Measurements from ENCODE around the gene LARGE1. TPM values are rescaled to one million over a fixed set of nuclear protein-coding genes. Genes with fewer than 3 reads are reported as not detected.

The LARGE1 gene
- total and polyA plus RNA-seq, 2 of the 13 experiments (the other 11 are each of a cell fraction or from before 2014, with no cell fraction given): 8.4 to 11.0 TPM

- DNase-seq (ENCODE audit: low spot score): no peak
- 89% methylated on average over 7 of the region's 7 CpGs for WGBS (ENCODE audit: low lambda C conversion rate)
- H3K36me3 ChIP-seq (replicated peaks in 1 of 2; ENCODE audit: control insufficient read depth in 1 of 2, insufficient read depth in 2 of 2, low read length in 2 of 2): no peaks in the 10 kb centered on the region
- H3K4me2 ChIP-seq (ENCODE audit: low read depth, low read length): no peak overlapping the region
- no peak overlapping the region for H3K4me3 ChIP-seq (replicated peaks in 1 of 3; ENCODE audit: insufficient read depth in 1 of 3, low read depth in 2 of 3, low read length in 3 of 3)
- TF ChIP-seq PAWR (CRISPR knock-in tag; IDR thresholded peaks at IDR 0.05; ENCODE audit: borderline replicate concordance): no peak
- no peak for TF ChIP-seq ZNF318 (CRISPR knock-in tag; IDR thresholded peaks at IDR 0.05)
- no peak for TF ChIP-seq TFAP4 (IDR thresholded peaks at IDR 0.05; ENCODE audit: borderline replicate concordance, low read depth)
- TF ChIP-seq ZHX2 (IDR thresholded peaks at IDR 0.05; ENCODE audit: low read depth): no peak
- TF ChIP-seq ZHX2 (CRISPR knock-in tag; IDR thresholded peaks at IDR 0.05; ENCODE audit: borderline replicate concordance): no peak
- TF ChIP-seq MLX (CRISPR knock-in tag; IDR thresholded peaks at IDR 0.05): no peak
- no peak for TF ChIP-seq NAIF1 (CRISPR knock-in tag; IDR thresholded peaks at IDR 0.05; ENCODE audit: borderline replicate concordance)
- no peak for TF ChIP-seq ZNF292 (CRISPR knock-in tag; IDR thresholded peaks at IDR 0.05; ENCODE audit: borderline replicate concordance, low read depth)
- no peak for TF ChIP-seq RXRA (CRISPR knock-in tag; IDR thresholded peaks at IDR 0.05)
- H3K9me3 ChIP-seq (ENCODE audit: low read length): peaks cover 24% of the 10 kb centered on the region
- no peak for FAIRE-seq
- no peaks in the 10 kb centered on the region for H3K4me1 ChIP-seq (ENCODE audit: insufficient read depth, low read length)
- no peaks in the 10 kb centered on the region for H3K79me2 ChIP-seq (ENCODE audit: insufficient read depth, low read length)
- ChIA-PET POLR2A (no interaction called here), CTCF (ENCODE audit: low intra/inter-chr PET ratio, low total read pairs) (no interaction called here)
- intact Hi-C loops (cut with micrococcal nuclease; ENCODE audit: unreplicated experiment) (no loop called here), in situ Hi-C loops (cut with HindIII; ENCODE audit: extremely low pct_ligation_motif_present, low pct_unique_long_range_greater_than_20kb) (no loop called here)
- no peaks in the 10 kb centered on the region for H3K27me3 ChIP-seq (ENCODE audit: control insufficient read depth in 1 of 2, insufficient read depth in 2 of 2, low read length in 2 of 2)
- ATAC-seq: no peak
- H3K9ac ChIP-seq (ENCODE audit: insufficient read depth, low read depth, low read length): no peak overlapping the region
- H4K20me1 ChIP-seq (ENCODE audit: insufficient read depth, low read length): no peaks in the 10 kb centered on the region
- H2AFZ ChIP-seq (ENCODE audit: low read length): no peak overlapping the region
- BruUV-seq (replicated peaks): no TSS peak
- H3K27ac ChIP-seq (ENCODE audit: extremely low read length, insufficient read depth, low read length): no peak overlapping the region
These were observed 127.4 kb downstream of the LARGE1 start for GRCh38 chr22:33792832-33793231.
